Right lobe of liver (tissue), 4 donors: ENCODE measurements around the gene FSTL4.

Experiments used
- POLR2A ChIP-seq: fragments of 450-650 bp; IDR thresholded peaks from one replicate; pipeline ENCODE4 v1.6.1; 2017; ENCODE audit warnings: antibody characterized with exemption, mild to moderate bottlenecking
- TF ChIP-seq, protein P1 (sequence below), 4 donors: fragments of 200-600 bp in 3 of 4; fragments of 450-650 bp in 1 of 4; IDR thresholded peaks; one replicate each; pipeline versions ENCODE4 v1.5.1 to v1.8.0; 2016 to 2022; ENCODE audit warnings: antibody characterized with exemption in 4 of 4, mild to moderate bottlenecking in 2 of 4
- donor health status: DM: no; HTN: no; CAD: no.
- donor health status: DM: no; HTN: no; CAD: no.
- donor health status: DM: no; HTN: yes; CAD: no.

DNA sequence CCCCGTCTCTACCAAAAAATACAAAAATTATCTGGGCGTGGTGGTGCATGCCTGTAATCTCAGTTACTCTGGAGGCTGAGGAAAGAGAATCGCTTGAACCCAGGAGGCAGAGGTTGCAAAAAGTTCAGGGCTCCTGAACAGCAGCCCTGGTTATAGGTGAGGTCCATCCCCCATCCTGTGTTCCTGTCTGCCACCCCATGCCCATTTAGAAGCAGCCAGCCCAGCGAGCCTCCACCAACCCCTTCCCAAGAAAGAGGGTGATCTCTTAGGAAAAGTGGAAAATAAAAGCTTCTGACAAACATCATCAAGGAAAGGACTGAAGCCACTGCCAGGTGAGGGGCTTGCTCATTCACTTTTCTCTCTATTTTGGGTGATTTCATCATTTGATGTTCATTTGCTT, 55.8 kb downstream of the FSTL4 start:
- TF ChIP-seq, protein P1, sequence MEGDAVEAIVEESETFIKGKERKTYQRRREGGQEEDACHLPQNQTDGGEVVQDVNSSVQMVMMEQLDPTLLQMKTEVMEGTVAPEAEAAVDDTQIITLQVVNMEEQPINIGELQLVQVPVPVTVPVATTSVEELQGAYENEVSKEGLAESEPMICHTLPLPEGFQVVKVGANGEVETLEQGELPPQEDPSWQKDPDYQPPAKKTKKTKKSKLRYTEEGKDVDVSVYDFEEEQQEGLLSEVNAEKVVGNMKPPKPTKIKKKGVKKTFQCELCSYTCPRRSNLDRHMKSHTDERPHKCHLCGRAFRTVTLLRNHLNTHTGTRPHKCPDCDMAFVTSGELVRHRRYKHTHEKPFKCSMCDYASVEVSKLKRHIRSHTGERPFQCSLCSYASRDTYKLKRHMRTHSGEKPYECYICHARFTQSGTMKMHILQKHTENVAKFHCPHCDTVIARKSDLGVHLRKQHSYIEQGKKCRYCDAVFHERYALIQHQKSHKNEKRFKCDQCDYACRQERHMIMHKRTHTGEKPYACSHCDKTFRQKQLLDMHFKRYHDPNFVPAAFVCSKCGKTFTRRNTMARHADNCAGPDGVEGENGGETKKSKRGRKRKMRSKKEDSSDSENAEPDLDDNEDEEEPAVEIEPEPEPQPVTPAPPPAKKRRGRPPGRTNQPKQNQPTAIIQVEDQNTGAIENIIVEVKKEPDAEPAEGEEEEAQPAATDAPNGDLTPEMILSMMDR (IDR thresholded peaks at IDR 0.05): no peak
- TF ChIP-seq POLR2A: no peak
